HEK293T (cell line): ENCODE results near the gene FABP3.

Experiments used
- CTCF ChIA-PET: fragments of 350-600 bp; formaldehyde crosslinking; extraction: SDS; loops from one replicate; lab custom pipeline; 2021; ENCODE audit warnings: antibody characterized with exemption, inconsistent platforms; lab: Yijun Ruan, JAX
- POLR2A ChIA-PET: fragments of 350-600 bp; formaldehyde crosslinking; extraction: SDS; loops from one replicate; lab custom pipeline; 2020; ENCODE audit warnings: antibody characterized with exemption, inconsistent platforms; lab: Yijun Ruan, JAX
- DNase-seq: peaks from one replicate; pipeline ENCODE4 v3.0.0; 2012; ENCODE audit warnings: mixed read lengths; ENCODE audit errors: extremely low spot score
- ARNT ChIP-seq: fragments of 450-650 bp; IDR thresholded peaks from 2 replicates; pipeline ENCODE4 v1.6.1; 2017; ENCODE audit warnings: mild to moderate bottlenecking
- BHLHE40 ChIP-seq: fragments of 450-650 bp; IDR thresholded peaks from 2 replicates; pipeline ENCODE4 v1.6.1; 2016; ENCODE audit warnings: mild to moderate bottlenecking, moderate library complexity, borderline replicate concordance
- CTBP1 ChIP-seq: fragments of 450-650 bp; IDR thresholded peaks from 2 replicates; pipeline ENCODE4 v1.6.1; 2016; ENCODE audit warnings: borderline replicate concordance
- ELF4 ChIP-seq: fragments of 450-650 bp; IDR thresholded peaks from 2 replicates; pipeline ENCODE4 v1.6.1; 2017; ENCODE audit warnings: antibody characterized with exemption
- FOXA1 ChIP-seq: fragments of 450-650 bp; IDR thresholded peaks from 2 replicates; pipeline ENCODE4 v1.6.1; 2016; ENCODE audit warnings: mild to moderate bottlenecking
- FOXK2 ChIP-seq: fragments of 450-650 bp; IDR thresholded peaks from 2 replicates; pipeline ENCODE4 v1.6.1; 2016; ENCODE audit warnings: mild to moderate bottlenecking
- FOXM1 ChIP-seq: fragments of 450-650 bp; IDR thresholded peaks from 2 replicates; pipeline ENCODE4 v1.6.1; 2017; ENCODE audit warnings: mild to moderate bottlenecking, borderline replicate concordance
- HDGF ChIP-seq: fragments of 450-650 bp; IDR thresholded peaks from 2 replicates; pipeline ENCODE4 v1.6.1; 2017; ENCODE audit warnings: antibody characterized with exemption, borderline replicate concordance
- L3MBTL2 ChIP-seq: fragments of 450-650 bp; conservative IDR thresholded peaks from 2 replicates; pipeline ENCODE4 v1.6.1; 2016; ENCODE audit warnings: mild to moderate bottlenecking
- LEF1 ChIP-seq: fragments of 450-650 bp; IDR thresholded peaks from 2 replicates; pipeline ENCODE4 v1.6.1; 2017; ENCODE audit warnings: mild to moderate bottlenecking, borderline replicate concordance
- NFRKB ChIP-seq: fragments of 450-650 bp; IDR thresholded peaks from 2 replicates; pipeline ENCODE4 v1.6.1; 2016; ENCODE audit warnings: mild to moderate bottlenecking, moderate library complexity
- PKNOX1 ChIP-seq: fragments of 450-650 bp; IDR thresholded peaks from 2 replicates; pipeline ENCODE4 v1.6.1; 2016
- SP1 ChIP-seq: fragments of 450-650 bp; IDR thresholded peaks from 2 replicates; pipeline ENCODE4 v1.6.1; 2017
- SUZ12 ChIP-seq: fragments of 450-650 bp; IDR thresholded peaks from 2 replicates; pipeline ENCODE4 v1.6.1; 2016; ENCODE audit warnings: mild to moderate bottlenecking
- TARDBP ChIP-seq: fragments of 450-650 bp; IDR thresholded peaks from 2 replicates; pipeline ENCODE4 v1.6.1; 2016
- ZNF384 ChIP-seq: fragments of 450-650 bp; IDR thresholded peaks from 2 replicates; pipeline ENCODE4 v1.6.1; 2016

FABP3 gene

GRCh38 chr1:31364561-31365250 lies 8.2 kb downstream of the FABP3 start:
- DNase-seq: no peak
- CTCF ChIA-PET: no interaction called here
- no peak for TF ChIP-seq SUZ12
- no peak for TF ChIP-seq FOXM1
- TF ChIP-seq FOXA1: no peak
- TF ChIP-seq SP1: no peak
- no peak for TF ChIP-seq ELF4
- no peak for TF ChIP-seq ZNF384
- TF ChIP-seq HDGF: no peak
- TF ChIP-seq NFRKB: no peak
- TF ChIP-seq LEF1: no peak
- TF ChIP-seq PKNOX1: no peak
- no peak for TF ChIP-seq CTBP1
- TF ChIP-seq L3MBTL2: no peak
- TF ChIP-seq BHLHE40: no peak
- no peak for TF ChIP-seq ARNT
- POLR2A ChIA-PET: interaction anchor here (1.3 kb wide), 1 partner anchor 8 kb away, joined by 3 read pairs; the partner anchor contains the start of gene FABP3

- CTCF ChIA-PET: interaction anchor here (1.3 to 1.5 kb wide), 2 partner anchors 32 to 177 kb away, joined by 3 to 4 read pairs; no protein-coding TSS in a partner anchor
- TF ChIP-seq PKNOX1: no peak
- TF ChIP-seq ARNT: no peak
- no peak for TF ChIP-seq TARDBP
- no peak for TF ChIP-seq FOXK2
- no peak for TF ChIP-seq SP1
- TF ChIP-seq L3MBTL2: no peak
- TF ChIP-seq FOXA1: no peak
- TF ChIP-seq ZNF384: no peak
- no peak for TF ChIP-seq NFRKB
- TF ChIP-seq SUZ12: no peak
- no peak for TF ChIP-seq HDGF
- TF ChIP-seq ELF4: no peak
- no peak for TF ChIP-seq LEF1
- no peak for TF ChIP-seq FOXM1
- TF ChIP-seq CTBP1: no peak
- no peak for TF ChIP-seq BHLHE40
- POLR2A ChIA-PET: no interaction called here
- DNase-seq: no peak
Measured at GRCh38 chr1:31362032-31362431, 10.8 kb downstream of the FABP3 start.

GRCh38 chr1:31361607-31362006 lies 11.3 kb downstream of the FABP3 start:
- CTCF ChIA-PET: interaction anchor here (1.3 to 1.5 kb wide), 2 partner anchors 32 to 176 kb away, joined by 3 to 4 read pairs; no protein-coding TSS in a partner anchor
- no peak for DNase-seq
- POLR2A ChIA-PET: no interaction called here
- TF ChIP-seq LEF1 (no peak), BHLHE40 (no peak), FOXK2 (no peak), ELF4 (no peak), ARNT (no peak)

- POLR2A ChIA-PET: no interaction called here
- no peak for DNase-seq
- TF ChIP-seq TARDBP: no peak
- TF ChIP-seq FOXK2: no peak
- TF ChIP-seq CTBP1: no peak
- TF ChIP-seq PKNOX1: no peak
- TF ChIP-seq SP1: no peak
- TF ChIP-seq L3MBTL2: no peak
- no peak for TF ChIP-seq FOXM1
- no peak for TF ChIP-seq ARNT
- TF ChIP-seq NFRKB: no peak
- TF ChIP-seq ZNF384: no peak
- TF ChIP-seq FOXA1: no peak
- no peak for TF ChIP-seq SUZ12
- TF ChIP-seq BHLHE40: no peak
- no peak for TF ChIP-seq HDGF
- no peak for TF ChIP-seq LEF1
- no peak for TF ChIP-seq ELF4
- CTCF ChIA-PET: no interaction called here
Measured at GRCh38 chr1:31356427-31356826, 16.4 kb downstream of the FABP3 start.

- ChIA-PET CTCF (no interaction called here), POLR2A (no interaction called here)
- TF ChIP-seq TARDBP: no peak
- no peak for TF ChIP-seq PKNOX1
- no peak for DNase-seq
Measured at GRCh38 chr1:31354283-31354682, 18.6 kb downstream of the FABP3 start.

- TF ChIP-seq SP1: no peak
- no peak for TF ChIP-seq LEF1
- TF ChIP-seq HDGF: no peak
- no peak for TF ChIP-seq TARDBP
- TF ChIP-seq FOXA1: no peak
- TF ChIP-seq FOXK2: no peak
- TF ChIP-seq FOXM1: no peak
- TF ChIP-seq ELF4: no peak
- no peak for TF ChIP-seq SUZ12
- no peak for TF ChIP-seq L3MBTL2
- no peak for TF ChIP-seq CTBP1
- no peak for DNase-seq
- POLR2A ChIA-PET: interaction anchor here (1.1 to 1.2 kb wide), 2 partner anchors 25 to 52 kb away, joined by 3 read pairs; partner anchors contain the start of genes SNRNP40 and ZCCHC17
- CTCF ChIA-PET: interaction anchor here (0.6 to 0.7 kb wide), 2 partner anchors 112 to 117 kb away, joined by 3 read pairs; no protein-coding TSS in a partner anchor
Measured at GRCh38 chr1:31348449-31348848, 24.4 kb downstream of the FABP3 start.
